Heart right ventricle (tissue), 16 donors: Measurements from ENCODE around the gene SMARCAL1. TPM values are rescaled to one million over a fixed set of nuclear protein-coding genes. Genes with fewer than 3 reads are reported as not detected.

Experiments used
- ATAC-seq, 8 donors: fragments of 200-7000 bp; cut with Tn5 transposase; one replicate each; pipeline ENCODE4 v1.9.1; 2020; ENCODE audit warnings: mild to moderate bottlenecking in 8 of 8, moderate library complexity in 8 of 8, moderate number of reproducible peaks in 1 of 8
- DNase-seq, 2 donors: peaks; one replicate each; pipeline ENCODE4 v3.0.0-alpha.2; 2020
- H3K27ac ChIP-seq, 10 donors: fragments of 200-600 bp; sonication (generic) in 2 of 10; one replicate each; pipeline versions ENCODE4 v1.5.0 to v1.8.0; 2020 to 2022; ENCODE audit warnings: mild to moderate bottlenecking in 3 of 10
- H3K27me3 ChIP-seq, 7 donors: fragments of 200-600 bp; one replicate each; pipeline ENCODE4 v1.8.0; 2021 to 2022; ENCODE audit warnings: mild to moderate bottlenecking in 2 of 7
- H3K36me3 ChIP-seq, 9 donors: fragments of 200-600 bp; sonication (generic) in 1 of 9; one replicate each; pipeline versions ENCODE4 v1.5.0 to v1.8.0; 2020 to 2022; ENCODE audit warnings: mild to moderate bottlenecking in 2 of 9
- H3K4me1 ChIP-seq, 9 donors: fragments of 200-600 bp; sonication (generic) in 1 of 9; one replicate each; pipeline versions ENCODE4 v1.5.0 to v1.8.0; 2020 to 2022; ENCODE audit warnings: mild to moderate bottlenecking in 4 of 9
- H3K4me3 ChIP-seq, 10 donors: fragments of 200-600 bp; sonication (generic) in 2 of 10; one replicate each; pipeline versions ENCODE4 v1.5.0 to v1.8.0; 2020 to 2022; ENCODE audit warnings: mild to moderate bottlenecking in 7 of 10, moderate library complexity in 2 of 10
- H3K9me3 ChIP-seq, 11 donors: fragments of 200-600 bp in 10 of 11; sonication (generic) in 2 of 11; one replicate each; pipeline versions ENCODE4 v1.5.0 to v1.8.0; 2013 to 2022; ENCODE audit warnings: mild to moderate bottlenecking in 2 of 11, control low read depth in 1 of 11, moderate library complexity in 1 of 11
- CTCF ChIP-seq, 9 donors: fragments of 200-600 bp; sonication (generic) in 2 of 9; IDR thresholded peaks; one replicate each; pipeline versions ENCODE4 v1.5.0 to v1.8.0; 2021 to 2022; ENCODE audit warnings: antibody characterized with exemption in 9 of 9, mild to moderate bottlenecking in 5 of 9, moderate library complexity in 1 of 9
- WGBS, 2 donors: extraction: QIAGEN DNeasy Blood & Tissue Kit; methylation state at CpG; one replicate each; pipeline ENCODE4 v1.1.7; 2013; ENCODE audit warnings: inconsistent platforms in 1 of 2; 5-methylcytosine and 5-hydroxymethylcytosine counted together
- intact Hi-C, 10 donors: fragments of 100-400 bp; cut with DNase I; formaldehyde crosslinking; loops; one replicate each; pipeline versions ENCODE4 v1.11.1 to v1.14.2; 2022
- long read RNA-seq, 3 donors: library from polyadenylated mRNA; unstranded; transcript quantifications; one replicate each; pipeline ENCODE4 v2.0.0, GENCODE V29; 2020 to 2021
- polyA plus RNA-seq, 2 donors: library from polyadenylated mRNA; stranded (reverse); fragments of 200-250 nt; gene quantifications; one replicate each; pipeline ENCODE4 v1.2.3, GENCODE V29; 2013
- total RNA-seq, 10 donors: library from RNA; stranded (reverse); fragmentation: NEBNext Ultra II Directional in 3 of 10; extraction: Animal tissue kit (Norgen Biotek cat#: 25700) in 3 of 10; gene quantifications; one replicate each; pipeline versions ENCODE4 v1.2.1 to v1.2.4, GENCODE V29; 2021 to 2023
- donor health status: Arrhythmogenic right ventricular cardiomyopathy.
- donor health status: ischemic (EF 13 %, LVEDD 7.1; RV severe dilation, severe dysfunction).
- donor health status: healthy with polysubstance abuse.
- donor health status: DM: no; HTN: yes; CAD: no.
- donor health status: DM: no; HTN: no; CAD: no.
- donor health status: ischemic (EF 25% LVEDD 6.9; RV normal size, moderate dysfunction).
- donor health status: ischemic (EF 25% LVEDD 5.7; RV mildly dilated, moderate dysfunction).
- donor health status: healthy.
- donor health status: DM: yes; HTN: yes; CAD: no.
- donor health status: Ischemic cardiomyopathy.
- donor health status: ischemic (EF 35%, LVEDD 5.7; RV mildly dilated, moderate dysfunction).
- donor health status: nonischemic (EF 11% LVEDD 7.7; RV severe dilation, severe dysfunction).
- donor health status: DM: yes; HTN: yes; CAD: no.
- donor health status: PGD.
- donor health status: ischemic (EF 29% LVEDD 5.4; RV normal size, mild dysfunction).
- donor health status: nonischemic (EF 23%, LVEDD 6.1; RV moderate dilation, normal function).

Gene SMARCAL1
- total RNA-seq (10 to 100 TPM in 4 of 10 donors, 1 to 10 TPM in 6; 7.5 to 14.8 (median 9.8) TPM), polyA plus RNA-seq (1 to 10 TPM; 3.8 to 7.7 TPM)
- long read RNA-seq, donor 1, transcript SMARCAL1-201 (18 exons, 3,271 nt) = major isoform, 5 of 12 reads
- long read RNA-seq, donor 1, partial matches to known transcripts = 2 of 12 reads
- long read RNA-seq, donor 1, other reads (novel, unspliced or antisense) = 2 of 12 reads
- long read RNA-seq, donor 2, transcript SMARCAL1-201 (18 exons, 3,271 nt) = major isoform, 9 of 18 reads
- long read RNA-seq, donor 2, partial matches to known transcripts = 3 of 18 reads
- long read RNA-seq, donor 2, other reads (novel, unspliced or antisense) = 5 of 18 reads
- long read RNA-seq, donor 3, transcript SMARCAL1-201 (18 exons, 3,271 nt) = major isoform, 8 of 24 reads
- long read RNA-seq, donor 3, transcript SMARCAL1-202 (18 exons, 3,056 nt) = minor isoform, 6 of 24 reads
- long read RNA-seq, donor 3, partial matches to known transcripts = 7 of 24 reads
- long read RNA-seq, donor 3, other reads (novel, unspliced or antisense) = 3 of 24 reads

- Histone ChIP-seq H3K27ac (peak within 1 kb of the TSS; percentile 77 to 98 (median 96)), H3K27me3 (peaks cover 0 to 14% (median 3%) of the 10 kb centered on the region in 7 donors), H3K9me3 (no peaks in the 10 kb centered on the region), H3K4me3 (peak within 1 kb of the TSS; percentile 45 to 81 (median 68)), H3K4me1 (peaks cover 0 to 31% (median 9%) of the 10 kb centered on the region in 9 donors), H3K36me3 (peaks cover 0 to 32% (median 5%) of the 10 kb centered on the region in 9 donors)
- intact Hi-C loops = loop anchor here in 3 of 10 donors (5.0 to 10.0 kb wide), 3 partner anchors 198 to 300 kb away; no protein-coding TSS in a partner anchor
- no peak for TF ChIP-seq CTCF (IDR thresholded peaks at IDR 0.05)
- WGBS, 2 donors = 5% methylated on average over 55 to 56 of the region's 56 CpGs
- DNase-seq = peak; percentile 99 to 100
- peak; percentile 93 to 98 (median 96) for ATAC-seq
These were observed at the start of gene SMARCAL1 for GRCh38 chr2:216412022-216412999. Gene SMARCAL1 (plus strand): TSS chr2:216412484. CDS start chr2:216414705, 2,221 bp downstream.

GRCh38 chr2:216362730-216363129 lies 49.6 kb upstream of the SMARCAL1 start:
- DNase-seq = no peak
- Histone ChIP-seq H3K9me3 (no peaks in the 10 kb centered on the region), H3K4me3 (no peak overlapping the region), H3K27me3 (peaks cover 0 to 52% (median 37%) of the 10 kb centered on the region in 7 donors), H3K27ac (no peak overlapping the region), H3K4me1 (no peaks in the 10 kb centered on the region), H3K36me3 (no peaks in the 10 kb centered on the region)
- TF ChIP-seq CTCF (IDR thresholded peaks at IDR 0.05) = no peak
- WGBS, 2 donors = 40 to 49% methylated on average over 2 of the region's 2 CpGs
- ATAC-seq = no peak
- intact Hi-C loops = no loop called here

- Histone ChIP-seq H3K27me3 (peaks cover 0 to 53% (median 42%) of the 10 kb centered on the region in 7 donors), H3K27ac (no peak overlapping the region), H3K9me3 (no peaks in the 10 kb centered on the region), H3K4me1 (no peaks in the 10 kb centered on the region), H3K36me3 (no peaks in the 10 kb centered on the region), H3K4me3 (no peak overlapping the region)
- TF ChIP-seq CTCF (IDR thresholded peaks at IDR 0.05) = no peak
- DNase-seq = no peak
- 76% methylated on average over 3 of the region's 3 CpGs for WGBS, 2 donors
- intact Hi-C loops = no loop called here
- no peak for ATAC-seq
These were observed 49.1 kb upstream of the SMARCAL1 start for GRCh38 chr2:216363221-216363620.

GRCh38 chr2:216365518-216365917 lies 46.8 kb upstream of the SMARCAL1 start:
- peaks cover 0 to 62% (median 54%) of the 10 kb centered on the region in 7 donors for H3K27me3 ChIP-seq
- 88 to 93% methylated on average over 2 of the region's 2 CpGs for WGBS, 2 donors
- no peak overlapping the region for H3K27ac ChIP-seq
- intact Hi-C loops = no loop called here
- no peaks in the 10 kb centered on the region for H3K9me3 ChIP-seq
- no peak for ATAC-seq
- no peak overlapping the region for H3K4me3 ChIP-seq
- no peak for TF ChIP-seq CTCF (IDR thresholded peaks at IDR 0.05)
- H3K4me1 ChIP-seq = no peaks in the 10 kb centered on the region
- DNase-seq = no peak
- no peaks in the 10 kb centered on the region for H3K36me3 ChIP-seq
